Aorta (tissue), 5 donors: ENCODE results near the gene CMSS1. TPM values are rescaled to one million over a fixed set of nuclear protein-coding genes. Genes with fewer than 3 reads are reported as not detected.
A peak's percentile ranks its signal among the peaks of the same experiment; 100 is the strongest.
"Not testable (repeated sequence)": the region's sequence is repeated elsewhere in the genome, so short reads cannot be mapped to it uniquely, and the experiment has no call there.

Source experiments
- ATAC-seq: fragments of 200-7000 bp; cut with Tn5 transposase; one replicate; pipeline ENCODE4 v1.9.1; 2022; ENCODE audit warnings: moderate library complexity; ENCODE audit not compliant: low FRiP score
- DNase-seq, 2 donors: peaks; one replicate each; pipeline ENCODE4 v3.0.0-alpha.2; 2020
- H3K27ac ChIP-seq, 2 donors: one replicate each; pipeline ENCODE4 v1.5.1; 2013; ENCODE audit warnings: low read length in 2 of 2, mild to moderate bottlenecking in 2 of 2, moderate library complexity in 2 of 2, control low read depth in 1 of 2, inconsistent platforms in 1 of 2, low read depth in 1 of 2
- H3K27me3 ChIP-seq, 2 donors: one replicate each; pipeline ENCODE4 v1.6.1; 2013; ENCODE audit warnings: control low read depth in 1 of 2, low read length in 1 of 2, mild to moderate bottlenecking in 1 of 2, moderate library complexity in 1 of 2; ENCODE audit not compliant: insufficient read depth in 2 of 2, control insufficient read depth in 1 of 2
- H3K36me3 ChIP-seq, 2 donors: one replicate each; pipeline ENCODE4 v1.6.1; 2013; ENCODE audit warnings: control low read depth in 1 of 2, low read length in 1 of 2, mild to moderate bottlenecking in 1 of 2; ENCODE audit not compliant: insufficient read depth in 2 of 2, control insufficient read depth in 1 of 2
- H3K4me1 ChIP-seq, 2 donors: one replicate each; pipeline ENCODE4 v1.6.1; 2013; ENCODE audit warnings: low read length in 2 of 2, control low read depth in 1 of 2, mild to moderate bottlenecking in 1 of 2, moderate library complexity in 1 of 2; ENCODE audit not compliant: insufficient read depth in 2 of 2, control insufficient read depth in 1 of 2
- H3K4me3 ChIP-seq, 2 donors: one replicate each; pipeline ENCODE4 v1.5.1; 2013; ENCODE audit warnings: low read length in 2 of 2, control low read depth in 1 of 2, mild to moderate bottlenecking in 1 of 2
- H3K9me3 ChIP-seq: one replicate; pipeline ENCODE4 v1.6.1; 2013; ENCODE audit warnings: mild to moderate bottlenecking, low read length; ENCODE audit not compliant: control insufficient read depth
- WGBS, 2 donors: extraction: QIAGEN DNeasy Blood & Tissue Kit; methylation state at CpG; one replicate each; pipeline ENCODE4 v1.1.7; 2013; 5-methylcytosine and 5-hydroxymethylcytosine counted together
- intact Hi-C, 2 donors: fragments of 100-400 bp; cut with DNase I; formaldehyde crosslinking; loops; one replicate each; pipeline versions ENCODE4 v1.14.2 to v1.15.0; 2022
- polyA plus RNA-seq, 2 donors: library from polyadenylated mRNA; stranded (reverse); fragments of 200-250 nt; gene quantifications; one replicate each; pipeline ENCODE4 v1.2.3, GENCODE V29; 2013
- total RNA-seq, 2 donors: library from RNA; stranded (reverse); fragmentation: NEBNext Ultra II Directional; extraction: Animal tissue kit (Norgen Biotek cat#: 25700); gene quantifications; one replicate each; pipeline ENCODE4 v1.2.1, GENCODE V29; 2021
- donor health status: healthy with polysubstance abuse.
- donor health status: Bipolar disorder and iron deficiency.
- donor health status: DM: no; HTN: no; CAD: no.
- donor health status: DM: no; HTN: no; CAD: no.
- donor health status: DM: yes; HTN: yes; CAD: no.

Gene CMSS1
- total and polyA plus RNA-seq, 4 donors, result 21.3 to 36.3 (median 33.3) TPM

GRCh38 chr3:99829844-99830243, 12.2 kb downstream of the CMSS1 start:
- 93 to 94% methylated on average over 3 of the region's 3 CpGs for WGBS, 2 donors
- intact Hi-C loops, result loop anchor here (5.0 kb wide), 1 partner anchor 422 kb away; no protein-coding TSS in a partner anchor

GRCh38 chr3:99833617-99834205, 16.0 kb downstream of the CMSS1 start:
- intact Hi-C loops, result loop anchor here (5.0 kb wide), 1 partner anchor 419 kb away; no protein-coding TSS in a partner anchor
- H3K4me3 ChIP-seq, result no peak overlapping the region
- 45 to 52% methylated on average over 4 of the region's 4 CpGs for WGBS, 2 donors
- no peaks in the 10 kb centered on the region for H3K36me3 ChIP-seq
- ATAC-seq, result no peak
- peak overlapping the region; percentile 36 to 55 for H3K27ac ChIP-seq
- peaks cover 0 to 2% of the 10 kb centered on the region in 2 donors for H3K4me1 ChIP-seq
- DNase-seq, result no peak
- H3K9me3 ChIP-seq, result no peaks in the 10 kb centered on the region
- no peaks in the 10 kb centered on the region for H3K27me3 ChIP-seq

More at GRCh38 chr3:99829844-99830243, 12.2 kb downstream of the CMSS1 start:
- Histone ChIP-seq H3K27me3 (no peaks in the 10 kb centered on the region), H3K27ac (no peak overlapping the region), H3K36me3 (no peaks in the 10 kb centered on the region), H3K4me1 (peaks cover 0 to 2% of the 10 kb centered on the region in 2 donors), H3K4me3 (no peak overlapping the region), H3K9me3 (no peaks in the 10 kb centered on the region)
- DNase-seq, result no peak
- no peak for ATAC-seq

GRCh38 chr3:99834211-99834957, 16.7 kb downstream of the CMSS1 start:
- DNase-seq (no peak), ATAC-seq (no peak)
- H3K27ac ChIP-seq, result peak overlapping the region; percentile 28 to 54
- H3K4me1 ChIP-seq, result peaks cover 0 to 2% of the 10 kb centered on the region in 2 donors
- WGBS, 2 donors, result 83 to 84% methylated on average over 2 of the region's 2 CpGs
- no peaks in the 10 kb centered on the region for H3K9me3 ChIP-seq
- no peaks in the 10 kb centered on the region for H3K36me3 ChIP-seq
- intact Hi-C loops, result loop anchor here (5.0 kb wide), 1 partner anchor 418 kb away; no protein-coding TSS in a partner anchor
- H3K27me3 ChIP-seq, result no peaks in the 10 kb centered on the region
- H3K4me3 ChIP-seq, result no peak overlapping the region

GRCh38 chr3:99836681-99837080, 19.0 kb downstream of the CMSS1 start:
- H3K4me1 ChIP-seq, result peaks cover 0 to 2% of the 10 kb centered on the region in 2 donors
- no peak overlapping the region for H3K27ac ChIP-seq
- H3K4me3 ChIP-seq, result no peak overlapping the region
- DNase-seq, result no peak
- H3K27me3 ChIP-seq, result no peaks in the 10 kb centered on the region
- H3K9me3 ChIP-seq, result no peaks in the 10 kb centered on the region
- no peaks in the 10 kb centered on the region for H3K36me3 ChIP-seq
- 84 to 85% methylated on average over 3 of the region's 3 CpGs for WGBS, 2 donors
- ATAC-seq, result no peak
- intact Hi-C loops, result no loop called here

GRCh38 chr3:99837715-99838114, 20.1 kb downstream of the CMSS1 start:
- Histone ChIP-seq H3K4me1 (peaks cover 0 to 2% of the 10 kb centered on the region in 2 donors), H3K27ac (no peak overlapping the region), H3K9me3 (no peaks in the 10 kb centered on the region), H3K27me3 (no peaks in the 10 kb centered on the region), H3K4me3 (no peak overlapping the region), H3K36me3 (no peaks in the 10 kb centered on the region)
- intact Hi-C loops, result no loop called here
- DNase-seq (no peak), ATAC-seq (no peak)
- WGBS, 2 donors, result 90 to 91% methylated on average over 1 of the region's 1 CpG

- no peak for ATAC-seq
- Histone ChIP-seq H3K36me3 (no peaks in the 10 kb centered on the region), H3K9me3 (no peaks in the 10 kb centered on the region), H3K4me1 (peaks cover 0 to 2% of the 10 kb centered on the region in 2 donors), H3K4me3 (no peak overlapping the region), H3K27me3 (no peaks in the 10 kb centered on the region), H3K27ac (no peak overlapping the region)
- intact Hi-C loops, result no loop called here
- no peak for DNase-seq
These were observed 21.1 kb downstream of the CMSS1 start for GRCh38 chr3:99838755-99839154.

GRCh38 chr3:99839613-99840012, 22.0 kb downstream of the CMSS1 start:
- H3K27ac ChIP-seq, result no peak overlapping the region
- no peak for ATAC-seq
- intact Hi-C loops, result loop anchor here in 1 of 2 donors (5.0 kb wide), 2 partner anchors 323 to 418 kb away; no protein-coding TSS in a partner anchor

GRCh38 chr3:99841949-99842348, 24.3 kb downstream of the CMSS1 start:
- not testable (repeated sequence) for ATAC-seq, H3K27me3 ChIP-seq, H3K27ac ChIP-seq, H3K4me3 ChIP-seq, H3K36me3 ChIP-seq, H3K4me1 ChIP-seq, H3K9me3 ChIP-seq, DNase-seq
- WGBS, 2 donors, result 93 to 94% methylated on average over 4 of the region's 4 CpGs
- intact Hi-C loops, result loop anchor here in 1 of 2 donors (5.0 kb wide), 2 partner anchors 320 to 415 kb away; no protein-coding TSS in a partner anchor

More at GRCh38 chr3:99839613-99840012, 22.0 kb downstream of the CMSS1 start:
- H3K4me3 ChIP-seq, result no peak overlapping the region
- no peak for DNase-seq
- no peaks in the 10 kb centered on the region for H3K36me3 ChIP-seq
- H3K9me3 ChIP-seq, result no peaks in the 10 kb centered on the region
- whole genome bisulfite sequencing, 2 donors, result 87 to 91% methylated on average over 1 of the region's 1 CpG
- H3K27me3 ChIP-seq, result no peaks in the 10 kb centered on the region
- peaks cover 2 to 3% of the 10 kb centered on the region in 2 donors for H3K4me1 ChIP-seq
